DOHH2 (cell line): ENCODE results near the gene MLXIP.
"Not testable (repeated sequence)": the region's sequence is repeated elsewhere in the genome, so short reads cannot be mapped to it uniquely, and the experiment has no call there.

Experiments
- H3F3A ChIP-seq: fragments of 200-600 bp; sonication (generic), shearing (Covaris generic); 2 replicates; pipeline ENCODE4 v1.6.0; 2016; ENCODE audit warnings: antibody characterized with exemption, mild to moderate bottlenecking; ENCODE audit not compliant: control insufficient read depth, insufficient read depth
- H3K27ac ChIP-seq: fragments of 200-600 bp; sonication (generic); 2 replicates; pipeline ENCODE4 v1.5.1; 2014; ENCODE audit warnings: low read depth, mild to moderate bottlenecking, low read length, moderate library complexity
- H3K27me3 ChIP-seq: fragments of 200-600 bp; sonication (generic); 2 replicates; pipeline ENCODE4 v1.6.1; 2014; ENCODE audit warnings: mild to moderate bottlenecking, low read length, mixed read lengths; ENCODE audit not compliant: control insufficient read depth
- H3K36me3 ChIP-seq: fragments of 200-600 bp; sonication (generic); 2 replicates; pipeline ENCODE4 v1.6.1; 2014; ENCODE audit warnings: mild to moderate bottlenecking, low read length, moderate library complexity, mixed read lengths; ENCODE audit not compliant: control insufficient read depth
- H3K4me1 ChIP-seq: fragments of 200-600 bp; sonication (generic); 2 replicates; pipeline ENCODE4 v1.6.1; 2014; ENCODE audit warnings: mild to moderate bottlenecking, low read length, mixed read lengths; ENCODE audit not compliant: control insufficient read depth
- H3K4me2 ChIP-seq: fragments of 200-600 bp; sonication (generic); 2 replicates; pipeline ENCODE4 v1.6.0; 2014; ENCODE audit warnings: mild to moderate bottlenecking, low read length, moderate library complexity
- H3K4me3 ChIP-seq: fragments of 200-600 bp; sonication (generic); 2 replicates; pipeline ENCODE4 v1.5.1; 2014; ENCODE audit warnings: mild to moderate bottlenecking, low read length, mixed read lengths
- H3K79me2 ChIP-seq: fragments of 200-600 bp; sonication (generic); 2 replicates; pipeline ENCODE4 v1.6.1; 2014; ENCODE audit warnings: mild to moderate bottlenecking, low read length, mixed read lengths; ENCODE audit not compliant: control insufficient read depth
- H3K9me2 ChIP-seq: fragments of 200-600 bp; sonication (generic); replicated peaks from 2 replicates; pipeline ENCODE4 v1.6.1; 2014; ENCODE audit warnings: mild to moderate bottlenecking, low read length, mixed read lengths; ENCODE audit not compliant: control insufficient read depth
- H3K9me3 ChIP-seq: fragments of 200-600 bp; sonication (generic); 2 replicates; pipeline ENCODE4 v1.6.1; 2014; ENCODE audit warnings: antibody characterized with exemption, low read length, mixed read lengths; ENCODE audit not compliant: control insufficient read depth, insufficient read depth
- H4K20me1 ChIP-seq: fragments of 200-600 bp; sonication (generic); 2 replicates; pipeline ENCODE4 v1.6.0; 2014; ENCODE audit warnings: low read depth, mild to moderate bottlenecking, antibody characterized with exemption, low read length, moderate library complexity; ENCODE audit not compliant: control insufficient read depth, insufficient read depth
- CTCF ChIP-seq: fragments of 200-600 bp; sonication (generic); IDR thresholded peaks from one replicate; pipeline ENCODE4 v1.5.1; 2014; ENCODE audit warnings: antibody characterized with exemption, mild to moderate bottlenecking, low read depth, low read length; ENCODE audit not compliant: poor library complexity, severe bottlenecking
- EZH2phosphoT487 ChIP-seq: fragments of 200-600 bp; sonication (generic); IDR thresholded peaks from 2 replicates; pipeline ENCODE4 v1.6.1; 2017; ENCODE audit warnings: borderline replicate concordance, mild to moderate bottlenecking, antibody characterized with exemption, low read length, moderate library complexity, mixed read lengths

The MLXIP gene

GRCh38 chr12:122040579-122041386 is 37.8 kb upstream of the MLXIP start:
- Histone ChIP-seq H3K79me2 (peaks cover 54% of the 10 kb centered on the region), H3K4me1 (no peaks in the 10 kb centered on the region), H3K4me2 (no peak overlapping the region), H4K20me1 (peaks cover 3% of the 10 kb centered on the region; the same call in 1 of the 2 replicates), H3K9me3 (no peaks in the 10 kb centered on the region), H3F3A (peaks cover 11% of the 10 kb centered on the region; the same call in 1 of the 2 replicates), H3K4me3 (no peak overlapping the region), H3K9me2 (no peaks in the 10 kb centered on the region), H3K27me3 (no peaks in the 10 kb centered on the region), H3K27ac (no peak overlapping the region), H3K36me3 (peaks cover 91% of the 10 kb centered on the region)
- TF ChIP-seq EZH2phosphoT487 (no peak), CTCF (no peak)

GRCh38 chr12:122041458-122041857 is 37.1 kb upstream of the MLXIP start:
- Histone ChIP-seq H3F3A (peaks cover 13% of the 10 kb centered on the region; the same call in 1 of the 2 replicates), H3K36me3 (peaks cover 91% of the 10 kb centered on the region), H3K79me2 (peaks cover 52% of the 10 kb centered on the region)
- not testable (repeated sequence) for H3K4me3 ChIP-seq, H3K27me3 ChIP-seq, H3K4me2 ChIP-seq, H3K9me3 ChIP-seq, H4K20me1 ChIP-seq, H3K9me2 ChIP-seq, H3K27ac ChIP-seq, H3K4me1 ChIP-seq

- no peaks in the 10 kb centered on the region for H3K4me1 ChIP-seq
- H3K27ac ChIP-seq, result no peak overlapping the region
- H3K79me2 ChIP-seq, result peaks cover 43% of the 10 kb centered on the region
- no peak overlapping the region for H3K4me2 ChIP-seq
- peaks cover 89% of the 10 kb centered on the region for H3K36me3 ChIP-seq
- TF ChIP-seq CTCF (no peak), EZH2phosphoT487 (no peak)
- H3K4me3 ChIP-seq, result no peak overlapping the region
- peaks cover 16% of the 10 kb centered on the region; the same call in 1 of the 2 replicates for H3F3A ChIP-seq
- no peaks in the 10 kb centered on the region for H3K27me3 ChIP-seq
- peaks cover 3% of the 10 kb centered on the region; the same call in 1 of the 2 replicates for H4K20me1 ChIP-seq
- H3K9me3 ChIP-seq, result no peaks in the 10 kb centered on the region
- H3K9me2 ChIP-seq, result no peaks in the 10 kb centered on the region
These were observed 35.6 kb upstream of the MLXIP start for GRCh38 chr12:122042910-122043309.

GRCh38 chr12:122043476-122043875 is 35.1 kb upstream of the MLXIP start:
- peaks cover 3% of the 10 kb centered on the region; the same call in 1 of the 2 replicates for H4K20me1 ChIP-seq
- no peaks in the 10 kb centered on the region for H3K27me3 ChIP-seq
- H3K9me3 ChIP-seq, result no peaks in the 10 kb centered on the region
- peaks cover 45% of the 10 kb centered on the region for H3K79me2 ChIP-seq
- TF ChIP-seq CTCF (no peak), EZH2phosphoT487 (no peak)
- H3K4me1 ChIP-seq, result no peaks in the 10 kb centered on the region
- no peak overlapping the region for H3K4me3 ChIP-seq
- H3F3A ChIP-seq, result peaks cover 16% of the 10 kb centered on the region; the same call in 1 of the 2 replicates
- H3K9me2 ChIP-seq, result no peaks in the 10 kb centered on the region
- peaks cover 89% of the 10 kb centered on the region for H3K36me3 ChIP-seq
- no peak overlapping the region for H3K27ac ChIP-seq
- no peak overlapping the region for H3K4me2 ChIP-seq
